ENCODE results near the gene ADGRL3. TPM values are rescaled to one million over a fixed set of nuclear protein-coding genes. Genes with fewer than 3 reads are reported as not detected.

ADGRL3 gene
- total RNA-seq, 1 donor from 2014 or later, result 93.6 TPM

DNA sequence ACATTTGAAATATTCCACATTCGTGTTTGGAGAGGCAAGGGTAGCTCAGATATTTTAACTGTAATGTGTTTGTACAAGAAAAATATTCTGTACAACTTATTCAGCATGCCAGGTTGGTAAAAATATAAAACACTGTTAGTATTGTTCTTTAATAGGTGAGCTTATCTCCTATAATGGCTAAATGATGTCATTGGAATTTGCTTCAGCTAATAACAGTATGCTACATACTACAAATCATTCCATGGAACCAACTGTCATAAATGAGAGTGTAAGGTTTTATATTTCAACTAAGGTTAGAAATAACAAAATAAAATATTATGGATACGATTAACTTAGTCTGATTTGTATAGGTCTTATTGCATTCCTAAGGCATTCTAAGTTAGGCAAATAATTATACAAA lies 206.6 kb downstream of the ADGRL3 start:
- no peak overlapping the region for H3K27ac Mint-ChIP-seq
- Histone ChIP-seq H3K4me3 (no peak overlapping the region), H3K9me3 (ENCODE audit: low read depth) (no peaks in the 10 kb centered on the region), H3K27me3 (no peaks in the 10 kb centered on the region), H3K36me3 (no peaks in the 10 kb centered on the region), H3K4me2 (no peak overlapping the region), H3K27ac (no peak overlapping the region), H2AFZ (replicated peaks) (no peak overlapping the region), H3K79me2 (ENCODE audit: low read depth) (peaks cover 32% of the 10 kb centered on the region), H3K4me1 (peaks cover 28% of the 10 kb centered on the region), H4K20me1 (ENCODE audit: low read depth) (peaks cover 15% of the 10 kb centered on the region), H3F3A (ENCODE audit: low read depth) (peaks cover 22% of the 10 kb centered on the region), H3K9ac (no peak overlapping the region)
- peaks cover 2% of the 10 kb centered on the region for H3K27me3 Mint-ChIP-seq (ENCODE audit: insufficient read depth, low read depth)
- H3K4me3 Mint-ChIP-seq, result no peak overlapping the region
- peaks cover 31% of the 10 kb centered on the region for H3K4me1 Mint-ChIP-seq
- peaks cover 9% of the 10 kb centered on the region for H3K36me3 Mint-ChIP-seq
- no peak for TF ChIP-seq EZH2 (IDR thresholded peaks at IDR 0.05)
- TF ChIP-seq EZH2phosphoT487 (IDR thresholded peaks at IDR 0.05), result no peak
- TF ChIP-seq, protein P1, sequence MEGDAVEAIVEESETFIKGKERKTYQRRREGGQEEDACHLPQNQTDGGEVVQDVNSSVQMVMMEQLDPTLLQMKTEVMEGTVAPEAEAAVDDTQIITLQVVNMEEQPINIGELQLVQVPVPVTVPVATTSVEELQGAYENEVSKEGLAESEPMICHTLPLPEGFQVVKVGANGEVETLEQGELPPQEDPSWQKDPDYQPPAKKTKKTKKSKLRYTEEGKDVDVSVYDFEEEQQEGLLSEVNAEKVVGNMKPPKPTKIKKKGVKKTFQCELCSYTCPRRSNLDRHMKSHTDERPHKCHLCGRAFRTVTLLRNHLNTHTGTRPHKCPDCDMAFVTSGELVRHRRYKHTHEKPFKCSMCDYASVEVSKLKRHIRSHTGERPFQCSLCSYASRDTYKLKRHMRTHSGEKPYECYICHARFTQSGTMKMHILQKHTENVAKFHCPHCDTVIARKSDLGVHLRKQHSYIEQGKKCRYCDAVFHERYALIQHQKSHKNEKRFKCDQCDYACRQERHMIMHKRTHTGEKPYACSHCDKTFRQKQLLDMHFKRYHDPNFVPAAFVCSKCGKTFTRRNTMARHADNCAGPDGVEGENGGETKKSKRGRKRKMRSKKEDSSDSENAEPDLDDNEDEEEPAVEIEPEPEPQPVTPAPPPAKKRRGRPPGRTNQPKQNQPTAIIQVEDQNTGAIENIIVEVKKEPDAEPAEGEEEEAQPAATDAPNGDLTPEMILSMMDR (IDR thresholded peaks at IDR 0.05), result no peak
- DNase-seq (ENCODE audit: low spot score), result no peak
- H3K9me3 Mint-ChIP-seq, result peaks cover 2% of the 10 kb centered on the region

DNA sequence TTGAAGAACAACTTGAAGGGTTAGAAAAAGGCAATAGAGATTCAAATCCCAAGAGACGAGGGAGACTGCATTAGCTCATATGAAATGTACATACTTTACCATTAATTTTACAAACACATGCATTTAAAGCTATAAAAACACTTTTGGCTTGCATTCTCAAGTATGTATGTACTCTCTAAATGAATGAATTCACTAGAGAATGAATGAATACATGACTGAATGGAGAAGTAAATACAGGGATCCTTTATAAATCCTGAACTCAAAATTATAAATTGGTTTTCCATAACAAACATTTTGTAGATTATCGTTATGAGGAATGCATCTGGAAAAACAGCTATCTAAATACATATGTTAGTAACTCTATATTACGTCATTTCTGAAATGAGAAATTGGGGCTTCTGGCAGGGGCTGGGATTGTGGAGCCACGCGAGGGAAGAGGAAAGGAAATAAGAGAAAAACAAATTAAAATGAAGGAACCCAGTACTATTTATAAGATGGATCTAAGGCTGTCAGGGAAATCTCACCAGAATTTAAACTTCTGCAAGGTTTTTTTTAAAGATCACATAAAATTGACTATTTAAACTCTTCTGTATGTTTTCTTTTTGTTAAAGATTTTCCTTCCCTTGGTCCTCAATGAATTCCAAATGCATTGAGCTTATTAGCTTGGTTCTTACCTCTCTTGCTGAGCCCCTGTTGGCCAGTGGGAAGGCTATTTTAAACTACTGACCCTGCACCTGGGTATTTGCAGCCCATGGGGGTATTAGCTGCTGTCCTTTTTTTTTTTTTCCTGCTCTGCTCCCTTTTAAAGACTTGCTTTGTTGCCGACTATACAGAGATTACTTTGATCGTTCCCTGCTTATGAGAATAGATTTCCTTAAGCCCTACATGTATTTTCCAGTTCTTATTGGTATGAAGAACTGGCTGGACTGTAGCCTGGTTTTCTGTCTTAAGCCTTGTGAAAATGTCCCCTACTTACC lies 207.8 kb downstream of the ADGRL3 start:
- no peak overlapping the region for H2AFZ ChIP-seq (replicated peaks)
- DNase-seq (ENCODE audit: low spot score), result peak; percentile 74
- peaks cover 36% of the 10 kb centered on the region for H3K79me2 ChIP-seq (ENCODE audit: low read depth)
- H3K27ac Mint-ChIP-seq, result peak overlapping the region; percentile 19
- peaks cover 25% of the 10 kb centered on the region for H3K4me1 Mint-ChIP-seq
- peaks cover 2% of the 10 kb centered on the region for H3K9me3 Mint-ChIP-seq
- H3K4me3 ChIP-seq, result peak overlapping the region; percentile 5
- peaks cover 28% of the 10 kb centered on the region for H3K4me1 ChIP-seq
- H3K4me3 Mint-ChIP-seq, result peak overlapping the region; percentile 10
- H3K36me3 ChIP-seq, result no peaks in the 10 kb centered on the region
- peaks cover 11% of the 10 kb centered on the region for H3K36me3 Mint-ChIP-seq
- H3K9me3 ChIP-seq (ENCODE audit: low read depth), result no peaks in the 10 kb centered on the region
- peaks cover 15% of the 10 kb centered on the region for H4K20me1 ChIP-seq (ENCODE audit: low read depth)
- H3K9ac ChIP-seq, result no peak overlapping the region
- peaks cover 22% of the 10 kb centered on the region for H3F3A ChIP-seq (ENCODE audit: low read depth)
- peak overlapping the region; percentile 55 for H3K4me2 ChIP-seq
- TF ChIP-seq, protein P1 (IDR thresholded peaks at IDR 0.05), result no peak
- TF ChIP-seq EZH2phosphoT487 (IDR thresholded peaks at IDR 0.05), result peak; percentile 39
- peak overlapping the region; percentile 67 for H3K27ac ChIP-seq
- peaks cover 2% of the 10 kb centered on the region for H3K27me3 Mint-ChIP-seq (ENCODE audit: insufficient read depth, low read depth)
- H3K27me3 ChIP-seq, result no peaks in the 10 kb centered on the region

DNA sequence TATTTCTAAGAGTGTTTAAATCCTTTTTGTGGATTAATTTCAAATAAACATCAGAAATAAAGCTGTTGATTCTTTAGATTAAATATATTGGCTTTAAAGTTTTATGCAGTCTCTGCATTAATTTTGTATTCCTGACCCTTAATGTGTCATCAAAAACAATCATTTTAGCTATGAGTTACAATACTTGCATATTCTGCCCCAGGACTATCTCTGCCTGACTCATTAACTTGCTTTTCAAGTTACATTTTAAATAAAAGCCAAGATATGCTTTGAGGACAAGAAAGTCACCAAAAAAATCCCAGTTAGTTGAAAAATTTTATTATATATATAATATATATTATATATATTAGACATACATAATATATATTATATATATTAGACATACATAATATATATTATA lies 208.7 kb downstream of the ADGRL3 start:
- Mint-ChIP-seq H3K27ac (no peak overlapping the region), H3K4me1 (peaks cover 21% of the 10 kb centered on the region), H3K27me3 (ENCODE audit: insufficient read depth, low read depth) (no peaks in the 10 kb centered on the region), H3K36me3 (peaks cover 9% of the 10 kb centered on the region), H3K4me3 (no peak overlapping the region), H3K9me3 (peaks cover 2% of the 10 kb centered on the region)
- peaks cover 12% of the 10 kb centered on the region for H4K20me1 ChIP-seq (ENCODE audit: low read depth)
- TF ChIP-seq EZH2phosphoT487 (IDR thresholded peaks at IDR 0.05), result no peak
- TF ChIP-seq, protein P1 (IDR thresholded peaks at IDR 0.05), result no peak
- no peak for TF ChIP-seq EZH2 (IDR thresholded peaks at IDR 0.05)
- no peaks in the 10 kb centered on the region for H3K27me3 ChIP-seq
- H3K9ac ChIP-seq, result no peak overlapping the region
- no peaks in the 10 kb centered on the region for H3K36me3 ChIP-seq
- H3K4me3 ChIP-seq, result peak overlapping the region; percentile 5
- peak overlapping the region; percentile 67 for H3K27ac ChIP-seq
- peaks cover 22% of the 10 kb centered on the region for H3F3A ChIP-seq (ENCODE audit: low read depth)
- no peak for DNase-seq (ENCODE audit: low spot score)
- no peak overlapping the region for H2AFZ ChIP-seq (replicated peaks)
- peak overlapping the region; percentile 55 for H3K4me2 ChIP-seq
- H3K9me3 ChIP-seq (ENCODE audit: low read depth), result no peaks in the 10 kb centered on the region
- peaks cover 28% of the 10 kb centered on the region for H3K4me1 ChIP-seq
- H3K79me2 ChIP-seq (ENCODE audit: low read depth), result peaks cover 28% of the 10 kb centered on the region

All from neural progenitor cell (in vitro differentiated cells).